Measurements from ENCODE around the gene TSHZ3. TPM values are rescaled to one million over a fixed set of nuclear protein-coding genes. Genes with fewer than 3 reads are reported as not detected.

TSHZ3 gene
- total RNA-seq, 1 donor from 2014 or later, result 6.3 TPM

DNA sequence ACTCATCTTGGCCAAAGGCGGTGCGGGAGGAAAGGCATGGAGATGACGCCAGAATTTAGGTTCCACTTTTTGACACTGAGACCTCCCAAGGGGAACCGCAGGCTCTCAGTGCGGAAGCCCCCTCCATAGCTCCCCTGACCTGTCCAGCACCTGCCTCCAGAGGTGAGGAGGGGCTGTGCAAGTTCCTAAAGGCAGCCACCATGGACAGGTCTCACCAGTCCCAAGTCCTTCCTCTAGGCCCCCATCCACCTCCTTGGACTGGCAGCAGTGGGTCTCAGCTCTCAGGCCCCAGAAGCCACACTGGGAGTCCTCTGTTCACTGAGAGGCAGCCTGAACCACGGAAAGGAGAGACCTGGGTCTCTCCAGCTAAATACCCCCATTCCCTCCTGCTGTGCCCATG is 31.6 kb upstream of the TSHZ3 start:
- H3K4me1 ChIP-seq (ENCODE audit: control insufficient read depth in 3 of 3, insufficient read depth in 3 of 3, low read length in 3 of 3), result no peaks in the 10 kb centered on the region
- no peak overlapping the region for H3K9ac ChIP-seq (ENCODE audit: low read depth in 1 of 3, low read length in 3 of 3)
- H3K9me3 ChIP-seq (ENCODE audit: control insufficient read depth in 3 of 3, low read length in 3 of 3), result no peaks in the 10 kb centered on the region
- peaks cover 0 to 11% (median 8%) of the 10 kb centered on the region in 3 donors for H3K27me3 ChIP-seq (ENCODE audit: control insufficient read depth in 3 of 3, insufficient read depth in 3 of 3, low read length in 3 of 3)
- H3K4me3 ChIP-seq (ENCODE audit: low read length in 3 of 3), result no peak overlapping the region
- H3K27ac ChIP-seq (ENCODE audit: low read depth, low read length), result no peak overlapping the region
- no peaks in the 10 kb centered on the region for H3K36me3 ChIP-seq (ENCODE audit: control insufficient read depth in 3 of 3, insufficient read depth in 3 of 3, low read length in 3 of 3)

DNA sequence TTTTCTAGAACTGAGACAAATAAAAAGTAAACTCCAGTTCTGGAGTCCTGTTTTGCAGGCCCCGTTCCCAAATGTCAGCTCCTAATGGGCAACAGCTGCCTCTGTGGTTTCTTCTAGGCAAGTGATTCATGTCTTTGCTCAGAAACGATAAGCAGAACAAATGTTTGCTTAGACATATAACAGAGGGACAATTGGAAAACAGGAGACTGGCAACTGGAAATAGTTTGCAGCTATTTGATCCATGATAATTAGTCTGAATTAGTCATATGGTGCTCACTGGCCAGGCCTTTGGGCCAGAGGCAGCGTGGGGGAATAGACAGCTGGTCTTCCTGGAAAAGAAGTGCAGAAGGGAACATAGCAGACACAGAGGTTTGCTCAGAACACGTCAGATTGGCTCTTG is 29.2 kb upstream of the TSHZ3 start:
- no peaks in the 10 kb centered on the region for H3K36me3 ChIP-seq (ENCODE audit: control insufficient read depth in 3 of 3, insufficient read depth in 3 of 3, low read length in 3 of 3)
- peaks cover 0 to 2% (median 0%) of the 10 kb centered on the region in 3 donors for H3K9me3 ChIP-seq (ENCODE audit: control insufficient read depth in 3 of 3, low read length in 3 of 3)
- peak overlapping the region; percentile 39 for H3K27ac ChIP-seq (ENCODE audit: low read depth, low read length)
- H3K4me1 ChIP-seq (ENCODE audit: control insufficient read depth in 3 of 3, insufficient read depth in 3 of 3, low read length in 3 of 3), result no peaks in the 10 kb centered on the region
- no peak overlapping the region for H3K4me3 ChIP-seq (ENCODE audit: low read length in 3 of 3)
- H3K27me3 ChIP-seq (ENCODE audit: control insufficient read depth in 3 of 3, insufficient read depth in 3 of 3, low read length in 3 of 3), result peaks cover 0 to 11% (median 5%) of the 10 kb centered on the region in 3 donors
- no peak overlapping the region for H3K9ac ChIP-seq (ENCODE audit: low read depth in 1 of 3, low read length in 3 of 3)

DNA sequence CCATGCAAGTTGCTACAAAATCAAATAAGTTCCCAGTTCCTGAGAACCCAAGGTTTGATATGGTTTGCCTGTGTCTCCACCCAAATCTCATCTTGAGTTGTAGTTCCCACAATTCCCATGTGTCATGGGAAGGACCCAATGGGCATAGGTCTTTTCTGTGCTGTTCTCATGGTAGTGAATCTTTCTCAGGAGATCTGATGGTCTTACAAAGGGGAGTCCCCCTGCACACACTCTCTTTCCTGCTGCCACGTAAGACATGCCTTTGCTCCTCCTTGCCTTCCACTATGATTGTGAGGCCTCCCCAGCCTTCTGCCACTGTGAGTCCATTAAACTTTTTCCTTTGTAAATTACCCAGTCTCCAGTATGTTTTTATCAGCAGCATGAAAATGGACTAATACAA is 28.5 kb upstream of the TSHZ3 start:
- Histone ChIP-seq H3K36me3 (ENCODE audit: control insufficient read depth in 3 of 3, insufficient read depth in 3 of 3, low read length in 3 of 3) (no peaks in the 10 kb centered on the region), H3K4me3 (ENCODE audit: low read length in 3 of 3) (no peak overlapping the region), H3K9me3 (ENCODE audit: control insufficient read depth in 3 of 3, low read length in 3 of 3) (peaks cover 0 to 2% (median 0%) of the 10 kb centered on the region in 3 donors), H3K27me3 (ENCODE audit: control insufficient read depth in 3 of 3, insufficient read depth in 3 of 3, low read length in 3 of 3) (peaks cover 0 to 9% (median 5%) of the 10 kb centered on the region in 3 donors), H3K9ac (ENCODE audit: low read depth in 1 of 3, low read length in 3 of 3) (no peak overlapping the region), H3K4me1 (ENCODE audit: control insufficient read depth in 3 of 3, insufficient read depth in 3 of 3, low read length in 3 of 3) (no peaks in the 10 kb centered on the region), H3K27ac (ENCODE audit: low read depth, low read length) (no peak overlapping the region)

DNA sequence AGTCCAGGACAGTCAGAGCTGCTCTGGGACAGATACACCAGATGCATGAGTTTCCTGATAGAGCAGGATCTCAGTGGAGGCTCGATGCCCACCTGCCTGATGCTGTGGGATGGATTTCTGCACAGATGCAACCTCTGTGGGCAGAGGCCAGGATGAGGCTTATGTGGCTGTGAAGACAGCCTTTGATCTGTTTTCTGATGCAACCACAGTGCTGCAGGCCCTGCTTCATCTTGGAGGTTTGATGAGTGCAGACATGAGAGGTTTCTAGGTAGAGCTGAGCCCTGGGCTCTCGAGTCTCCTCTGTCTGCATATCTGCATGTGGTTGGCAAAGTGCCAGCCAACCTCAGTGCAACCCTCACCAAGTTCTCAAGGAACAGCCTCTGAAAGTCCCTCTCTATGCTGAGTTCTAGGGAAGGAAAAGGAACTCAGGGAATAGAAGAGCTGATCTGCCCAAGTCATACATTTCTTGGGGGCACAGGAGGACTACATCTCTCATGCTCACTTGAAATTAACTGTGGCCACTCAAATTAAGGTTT is 23.1 kb upstream of the TSHZ3 start:
- H3K27me3 ChIP-seq (ENCODE audit: control insufficient read depth in 3 of 3, insufficient read depth in 3 of 3, low read length in 3 of 3), result peaks cover 0 to 3% (median 0%) of the 10 kb centered on the region in 3 donors
- H3K36me3 ChIP-seq (ENCODE audit: control insufficient read depth in 3 of 3, insufficient read depth in 3 of 3, low read length in 3 of 3), result no peaks in the 10 kb centered on the region
- H3K27ac ChIP-seq (ENCODE audit: low read depth, low read length), result no peak overlapping the region
- no peak overlapping the region for H3K4me3 ChIP-seq (ENCODE audit: low read length in 3 of 3)
- no peaks in the 10 kb centered on the region for H3K4me1 ChIP-seq (ENCODE audit: control insufficient read depth in 3 of 3, insufficient read depth in 3 of 3, low read length in 3 of 3)
- no peak overlapping the region for H3K9ac ChIP-seq (ENCODE audit: low read depth in 1 of 3, low read length in 3 of 3)
- H3K9me3 ChIP-seq (ENCODE audit: control insufficient read depth in 3 of 3, low read length in 3 of 3), result peaks cover 0 to 2% (median 0%) of the 10 kb centered on the region in 3 donors

DNA sequence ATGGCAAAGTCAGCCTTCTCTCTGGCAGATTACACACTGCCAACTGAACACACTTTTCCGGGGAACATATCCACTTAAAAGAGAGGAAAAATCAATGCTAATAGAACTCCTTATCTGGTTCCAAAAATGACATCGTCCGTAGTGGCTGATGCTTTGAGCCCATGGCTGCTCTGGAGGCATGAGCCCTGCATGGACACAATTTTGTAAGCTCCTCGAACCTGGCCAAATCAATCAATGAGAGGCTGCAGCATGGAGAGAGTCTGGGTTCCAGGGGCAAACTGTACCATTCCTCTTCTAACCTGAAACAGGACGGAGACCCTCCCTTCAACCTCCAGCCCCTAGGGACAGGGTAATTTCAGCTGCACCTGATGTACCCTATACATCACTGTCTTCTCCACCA is 21.0 kb upstream of the TSHZ3 start:
- Histone ChIP-seq H3K27me3 (ENCODE audit: control insufficient read depth in 3 of 3, insufficient read depth in 3 of 3, low read length in 3 of 3) (peaks cover 0 to 3% (median 0%) of the 10 kb centered on the region in 3 donors), H3K4me3 (ENCODE audit: low read length in 3 of 3) (no peak overlapping the region), H3K4me1 (ENCODE audit: control insufficient read depth in 3 of 3, insufficient read depth in 3 of 3, low read length in 3 of 3) (no peaks in the 10 kb centered on the region), H3K9me3 (ENCODE audit: control insufficient read depth in 3 of 3, low read length in 3 of 3) (peaks cover 0 to 2% (median 0%) of the 10 kb centered on the region in 3 donors), H3K9ac (ENCODE audit: low read depth in 1 of 3, low read length in 3 of 3) (no peak overlapping the region), H3K36me3 (ENCODE audit: control insufficient read depth in 3 of 3, insufficient read depth in 3 of 3, low read length in 3 of 3) (peaks cover 0 to 3% (median 3%) of the 10 kb centered on the region in 3 donors), H3K27ac (ENCODE audit: low read depth, low read length) (no peak overlapping the region)

DNA sequence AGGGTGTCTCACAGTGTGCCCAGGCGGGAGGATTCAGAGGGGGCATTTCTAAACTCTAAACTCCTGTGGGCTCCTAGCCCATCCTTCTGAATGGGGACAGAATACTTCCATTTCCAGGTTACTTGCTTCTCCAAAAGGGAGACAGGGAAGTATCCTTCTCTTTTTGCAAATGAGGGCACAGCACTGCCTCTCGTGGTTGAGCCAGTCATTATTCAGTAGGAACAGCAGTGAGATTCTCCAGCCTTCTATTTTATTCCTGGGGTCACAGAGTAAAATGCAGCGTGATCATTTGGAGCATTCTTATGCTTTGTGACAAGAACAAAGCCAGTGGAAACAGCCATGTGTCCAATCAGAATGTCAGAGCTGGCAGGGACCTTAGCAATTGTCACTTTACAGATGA is 15.7 kb upstream of the TSHZ3 start:
- H3K27ac ChIP-seq (ENCODE audit: low read depth, low read length), result no peak overlapping the region
- no peaks in the 10 kb centered on the region for H3K4me1 ChIP-seq (ENCODE audit: control insufficient read depth in 3 of 3, insufficient read depth in 3 of 3, low read length in 3 of 3)
- H3K27me3 ChIP-seq (ENCODE audit: control insufficient read depth in 3 of 3, insufficient read depth in 3 of 3, low read length in 3 of 3), result no peaks in the 10 kb centered on the region
- no peak overlapping the region for H3K9ac ChIP-seq (ENCODE audit: low read depth in 1 of 3, low read length in 3 of 3)
- H3K36me3 ChIP-seq (ENCODE audit: control insufficient read depth in 3 of 3, insufficient read depth in 3 of 3, low read length in 3 of 3), result peaks cover 0 to 3% (median 3%) of the 10 kb centered on the region in 3 donors
- H3K4me3 ChIP-seq (ENCODE audit: low read length in 3 of 3), result no peak overlapping the region
- no peaks in the 10 kb centered on the region for H3K9me3 ChIP-seq (ENCODE audit: control insufficient read depth in 3 of 3, low read length in 3 of 3)

DNA sequence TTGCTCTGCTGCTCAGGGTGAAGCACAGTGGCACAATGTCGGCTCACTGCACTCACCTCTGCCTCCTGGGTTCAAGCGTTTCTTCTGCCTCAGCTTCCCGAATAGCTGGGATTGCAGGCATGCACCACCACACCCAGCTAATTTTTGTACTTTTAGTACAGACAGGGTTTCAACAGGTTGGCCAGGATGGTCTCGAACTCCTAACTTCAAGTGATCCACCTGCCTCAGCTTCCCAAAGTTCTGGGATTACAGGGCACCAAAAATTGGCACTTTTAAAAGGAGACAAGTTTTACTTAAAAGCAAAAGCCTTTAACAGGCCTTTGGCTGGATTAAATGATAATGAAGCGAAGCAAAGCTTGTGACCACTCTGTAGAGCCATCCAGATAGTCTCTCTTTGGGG is 12.5 kb upstream of the TSHZ3 start:
- Histone ChIP-seq H3K4me1 (ENCODE audit: control insufficient read depth in 3 of 3, insufficient read depth in 3 of 3, low read length in 3 of 3) (no peaks in the 10 kb centered on the region), H3K9me3 (ENCODE audit: control insufficient read depth in 3 of 3, low read length in 3 of 3) (no peaks in the 10 kb centered on the region), H3K27ac (ENCODE audit: low read depth, low read length) (no peak overlapping the region), H3K36me3 (ENCODE audit: control insufficient read depth in 3 of 3, insufficient read depth in 3 of 3, low read length in 3 of 3) (peaks cover 0 to 3% (median 3%) of the 10 kb centered on the region in 3 donors), H3K27me3 (ENCODE audit: control insufficient read depth in 3 of 3, insufficient read depth in 3 of 3, low read length in 3 of 3) (peaks cover 5 to 14% (median 5%) of the 10 kb centered on the region in 3 donors), H3K9ac (ENCODE audit: low read depth in 1 of 3, low read length in 3 of 3) (no peak overlapping the region), H3K4me3 (ENCODE audit: low read length in 3 of 3) (no peak overlapping the region)

DNA sequence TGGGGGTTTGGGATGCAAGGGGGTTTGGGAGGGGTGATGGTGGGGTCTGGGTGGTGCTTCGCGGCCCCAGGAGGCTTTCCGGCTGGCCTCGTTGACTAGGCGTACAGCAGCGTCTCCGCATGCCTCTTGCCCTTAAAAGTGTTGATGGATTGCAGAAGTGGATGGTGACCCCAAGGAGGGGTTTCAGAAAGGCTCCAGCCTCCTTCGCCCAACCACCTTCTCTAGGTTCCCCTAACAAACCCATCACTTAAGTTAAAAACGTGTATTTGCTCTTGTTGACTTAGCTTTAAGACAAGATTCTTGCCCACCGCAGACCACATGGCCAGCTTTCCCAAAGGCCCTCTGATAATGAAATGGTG is 8.1 kb upstream of the TSHZ3 start:
- Histone ChIP-seq H3K9ac (ENCODE audit: low read depth in 1 of 3, low read length in 3 of 3) (no peak overlapping the region), H3K4me3 (ENCODE audit: low read length in 3 of 3) (no peak overlapping the region), H3K36me3 (ENCODE audit: control insufficient read depth in 3 of 3, insufficient read depth in 3 of 3, low read length in 3 of 3) (no peaks in the 10 kb centered on the region), H3K27me3 (ENCODE audit: control insufficient read depth in 3 of 3, insufficient read depth in 3 of 3, low read length in 3 of 3) (peaks cover 28 to 43% (median 35%) of the 10 kb centered on the region in 3 donors), H3K27ac (ENCODE audit: low read depth, low read length) (no peak overlapping the region), H3K4me1 (ENCODE audit: control insufficient read depth in 3 of 3, insufficient read depth in 3 of 3, low read length in 3 of 3) (peaks cover 0 to 4% (median under 1%) of the 10 kb centered on the region in 3 donors), H3K9me3 (ENCODE audit: control insufficient read depth in 3 of 3, low read length in 3 of 3) (no peaks in the 10 kb centered on the region)

DNA sequence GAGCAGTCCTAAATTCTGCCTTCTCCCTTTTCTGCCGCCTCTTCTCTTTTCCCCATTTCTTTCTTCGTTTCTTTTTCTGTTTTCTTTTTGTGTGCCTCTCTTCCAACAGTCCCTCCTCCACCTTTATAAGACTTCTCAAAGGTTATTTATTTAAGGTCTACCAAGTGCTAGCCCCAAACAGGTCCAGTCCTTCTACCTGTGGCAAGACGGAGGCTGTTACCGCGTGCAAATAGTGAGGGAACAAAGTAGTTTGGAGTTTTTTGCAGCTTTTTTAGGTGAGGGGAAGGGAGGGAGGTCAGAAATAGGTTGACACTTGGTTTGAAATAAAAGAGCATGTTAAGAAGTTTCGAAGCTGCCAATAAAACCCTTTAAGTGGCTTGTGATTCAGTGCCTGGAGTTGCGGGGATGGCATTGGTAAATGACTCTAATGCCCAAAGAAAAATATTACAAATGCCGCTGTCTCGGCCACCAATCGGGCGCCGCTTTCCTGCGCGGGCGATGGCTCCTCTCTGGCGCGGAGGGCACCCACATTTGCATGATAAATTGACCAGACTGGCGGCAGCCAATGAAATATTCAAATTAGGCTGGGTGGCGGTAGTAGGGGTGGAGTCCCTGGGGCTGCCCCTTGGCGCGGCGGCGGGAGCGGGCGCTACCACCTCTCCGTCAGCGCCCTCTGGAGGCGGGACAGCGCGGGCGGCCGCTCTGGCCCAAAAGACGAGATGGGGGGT is 7.5 kb upstream of the TSHZ3 start:
- peaks cover 34 to 48% (median 41%) of the 10 kb centered on the region in 3 donors for H3K27me3 ChIP-seq (ENCODE audit: control insufficient read depth in 3 of 3, insufficient read depth in 3 of 3, low read length in 3 of 3)
- no peak overlapping the region for H3K27ac ChIP-seq (ENCODE audit: low read depth, low read length)
- H3K36me3 ChIP-seq (ENCODE audit: control insufficient read depth in 3 of 3, insufficient read depth in 3 of 3, low read length in 3 of 3), result no peaks in the 10 kb centered on the region
- no peak overlapping the region for H3K9ac ChIP-seq (ENCODE audit: low read depth in 1 of 3, low read length in 3 of 3)
- no peaks in the 10 kb centered on the region for H3K9me3 ChIP-seq (ENCODE audit: control insufficient read depth in 3 of 3, low read length in 3 of 3)
- H3K4me1 ChIP-seq (ENCODE audit: control insufficient read depth in 3 of 3, insufficient read depth in 3 of 3, low read length in 3 of 3), result peaks cover 5 to 9% (median 6%) of the 10 kb centered on the region in 3 donors
- no peak overlapping the region for H3K4me3 ChIP-seq (ENCODE audit: low read length in 3 of 3)

DNA sequence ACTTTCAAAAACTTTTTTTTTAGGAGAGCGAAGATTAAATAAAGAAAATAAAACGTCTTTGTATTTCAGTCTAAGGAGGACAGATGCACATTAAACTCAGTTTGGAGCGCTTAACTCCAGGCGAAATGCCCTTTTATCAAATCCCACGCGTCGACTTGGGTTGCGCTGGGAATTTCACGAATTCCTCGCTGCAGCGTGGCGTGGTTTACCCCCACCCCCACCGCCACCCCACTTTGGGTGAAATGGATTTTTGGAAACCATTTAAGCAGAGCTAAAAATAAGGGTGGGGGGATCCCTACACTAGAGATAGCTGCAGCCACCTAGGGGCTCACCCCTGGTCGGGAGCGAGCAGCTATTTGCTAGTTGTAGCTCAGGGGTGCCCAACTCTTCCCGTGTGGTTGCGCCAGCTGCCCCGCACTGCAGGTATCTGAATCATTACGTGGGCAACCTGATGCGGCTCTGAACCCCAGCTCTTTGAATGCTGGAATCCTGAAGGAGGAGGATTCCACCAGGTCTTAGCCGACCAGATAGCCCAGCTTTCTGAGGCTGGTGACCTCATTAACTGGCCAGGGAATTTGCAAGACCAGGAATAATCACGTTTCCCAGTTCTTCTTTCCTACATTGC is 6.5 kb upstream of the TSHZ3 start:
- Histone ChIP-seq H3K9ac (ENCODE audit: low read depth in 1 of 3, low read length in 3 of 3) (no peak overlapping the region), H3K36me3 (ENCODE audit: control insufficient read depth in 3 of 3, insufficient read depth in 3 of 3, low read length in 3 of 3) (no peaks in the 10 kb centered on the region), H3K27me3 (ENCODE audit: control insufficient read depth in 3 of 3, insufficient read depth in 3 of 3, low read length in 3 of 3) (peaks cover 34 to 53% (median 42%) of the 10 kb centered on the region in 3 donors), H3K9me3 (ENCODE audit: control insufficient read depth in 3 of 3, low read length in 3 of 3) (no peaks in the 10 kb centered on the region), H3K4me1 (ENCODE audit: control insufficient read depth in 3 of 3, insufficient read depth in 3 of 3, low read length in 3 of 3) (peaks cover 9 to 15% (median 12%) of the 10 kb centered on the region in 3 donors), H3K27ac (ENCODE audit: low read depth, low read length) (no peak overlapping the region), H3K4me3 (ENCODE audit: low read length in 3 of 3) (no peak overlapping the region)
